SK-N-SH (cell line): Measurements from ENCODE around the gene KIF12. TPM values are rescaled to one million over a fixed set of nuclear protein-coding genes. Genes with fewer than 3 reads are reported as not detected.
"Not testable (repeated sequence)": the region's sequence is repeated elsewhere in the genome, so short reads cannot be mapped to it uniquely, and the experiment has no call there.

Experiments used
- CTCF ChIA-PET: fragments of 300-600, 350-600 bp; formaldehyde crosslinking; extraction: SDS; loops from one replicate; lab custom pipeline; 2021; lab: Yijun Ruan, JAX
- POLR2A ChIA-PET: fragments of 350-600 bp; sonication (Branson Sonifier 250); formaldehyde crosslinking; extraction: SDS; loops from one replicate; lab custom pipeline; 2020; ENCODE audit warnings: antibody characterized with exemption, inconsistent platforms; lab: Yijun Ruan, JAX
- DNase-seq: peaks from one replicate; pipeline ENCODE4 v3.0.0; 2012
- H2AFZ ChIP-seq: fragments of 200-600 bp; sonication (generic); 2 replicates; pipeline ENCODE4 v1.8.1; 2016; ENCODE audit warnings: antibody characterized with exemption, mild to moderate bottlenecking, low read depth
- H3F3A ChIP-seq: fragments of 200-600 bp; sonication (generic); replicated peaks from 2 replicates; pipeline ENCODE3; 2016; ENCODE audit warnings: antibody characterized with exemption, mild to moderate bottlenecking; ENCODE audit not compliant: insufficient read depth
- H3K27ac ChIP-seq, 2 experiments: fragments of 200-500 bp in 1 of 2; fragments of 200-600 bp in 1 of 2; sonication (Bioruptor generic) in 1 of 2; sonication (generic), shearing (Covaris generic) in 1 of 2; 2 replicates each; pipeline versions ENCODE4 v1.5.1 to v1.6.1; 2014 to 2016; ENCODE audit warnings: low read depth in 2 of 2, inconsistent platforms in 1 of 2, low read length in 1 of 2, mild to moderate bottlenecking in 1 of 2, mixed read lengths in 1 of 2
- H3K27me3 ChIP-seq: fragments of 200-600 bp; sonication (generic), shearing (Covaris generic); 2 replicates; pipeline ENCODE4 v1.6.1; 2016; ENCODE audit warnings: mixed run types; ENCODE audit not compliant: insufficient read depth
- H3K36me3 ChIP-seq, 2 experiments: fragments of 200-500 bp in 1 of 2; fragments of 200-600 bp in 1 of 2; sonication (Bioruptor generic) in 1 of 2; sonication (generic) in 1 of 2; replicated peaks in 1 of 2; 2 replicates each; pipeline versions ENCODE3 to v1.5.1; 2014 to 2016; ENCODE audit warnings: low read length in 1 of 2, mild to moderate bottlenecking in 1 of 2; ENCODE audit not compliant: insufficient read depth in 2 of 2, control insufficient read depth in 1 of 2
- H3K4me1 ChIP-seq, 2 experiments: fragments of 200-500 bp in 1 of 2; fragments of 200-600 bp in 1 of 2; sonication (Bioruptor generic) in 1 of 2; sonication (generic), shearing (Covaris generic) in 1 of 2; 2 replicates each; pipeline versions ENCODE4 v1.5.1 to v1.6.1; 2014 to 2016; ENCODE audit warnings: low read depth in 1 of 2, low read length in 1 of 2, mixed run types in 1 of 2; ENCODE audit not compliant: insufficient read depth in 2 of 2, control insufficient read depth in 1 of 2
- H3K4me2 ChIP-seq: fragments of 200-600 bp; sonication (generic), shearing (Covaris generic); 2 replicates; pipeline ENCODE4 v1.6.1; 2017; ENCODE audit warnings: mixed run types
- H3K4me3 ChIP-seq, 2 experiments: fragments of 200-500 bp in 1 of 2; fragments of 200-600 bp in 1 of 2; sonication (Bioruptor generic) in 1 of 2; sonication (generic), shearing (Covaris generic) in 1 of 2; 2 replicates each; pipeline versions ENCODE4 v1.5.1 to v1.8.1; 2014 to 2016; ENCODE audit warnings: low read depth in 2 of 2, inconsistent platforms in 1 of 2, low read length in 1 of 2, mild to moderate bottlenecking in 1 of 2, mixed read lengths in 1 of 2, moderate library complexity in 1 of 2
- H3K79me2 ChIP-seq: fragments of 200-600 bp; sonication (generic); 2 replicates; pipeline ENCODE4 v1.8.1; 2017; ENCODE audit warnings: mild to moderate bottlenecking; ENCODE audit not compliant: insufficient read depth
- H3K9ac ChIP-seq: fragments of 200-600 bp; sonication (generic); 2 replicates; pipeline ENCODE4 v1.6.1; 2017; ENCODE audit warnings: mixed run types
- H3K9me2 ChIP-seq: fragments of 200-600 bp; sonication (generic); 2 replicates; pipeline ENCODE4 v1.6.1; 2017; ENCODE audit warnings: mixed run types
- H3K9me3 ChIP-seq: fragments of 200-600 bp; sonication (generic); 2 replicates; pipeline ENCODE4 v1.6.1; 2017; ENCODE audit warnings: mixed run types, mild to moderate bottlenecking, moderate library complexity
- H4K20me1 ChIP-seq: fragments of 200-600 bp; sonication (generic); 2 replicates; pipeline ENCODE4 v1.6.1; 2017; ENCODE audit warnings: mild to moderate bottlenecking, mixed run types; ENCODE audit not compliant: insufficient read depth
- FOXJ3 ChIP-seq: sonication (generic); formaldehyde crosslinking; IDR thresholded peaks from 2 replicates; pipeline ENCODE4 v1.5.1; 2020; ENCODE audit warnings: mild to moderate bottlenecking, missing genetic modification reagents
- FOXM1 ChIP-seq: IDR thresholded peaks from 2 replicates; pipeline ENCODE4 v1.4.0; 2012; ENCODE audit warnings: low read depth, mild to moderate bottlenecking
- MEF2A ChIP-seq: IDR thresholded peaks from 2 replicates; pipeline ENCODE4 v1.4.0; 2012; ENCODE audit warnings: low read depth, borderline replicate concordance
- POLR2AphosphoS5 ChIP-seq: IDR thresholded peaks from 2 replicates; pipeline ENCODE4 v1.6.1; 2012; ENCODE audit warnings: low read depth, low read length
- RAD21 ChIP-seq: IDR thresholded peaks from 2 replicates; pipeline ENCODE4 v1.6.1; 2012; ENCODE audit warnings: mild to moderate bottlenecking, low read length
- SIN3A ChIP-seq: IDR thresholded peaks from 2 replicates; pipeline ENCODE4 v1.6.1; 2012; ENCODE audit warnings: low read depth, mild to moderate bottlenecking, low read length, moderate library complexity, borderline replicate concordance
- TCF12 ChIP-seq: IDR thresholded peaks from 2 replicates; pipeline ENCODE4 v1.4.0; 2012
- USF1 ChIP-seq: IDR thresholded peaks from 2 replicates; pipeline ENCODE4 v1.4.0; 2012; ENCODE audit warnings: low read depth, borderline replicate concordance
- ZBTB33 ChIP-seq: IDR thresholded peaks from 2 replicates; pipeline ENCODE4 v1.4.0; 2012; ENCODE audit warnings: low read depth, borderline replicate concordance
- WGBS: methylation state at CpG from one replicate; pipeline ENCODE4 v1.1.6; 2017; ENCODE audit warnings: low lambda C conversion rate; 5-methylcytosine and 5-hydroxymethylcytosine counted together
- polyA plus RNA-seq, 3 experiments: library from polyadenylated mRNA; depleted of rRNA; stranded (reverse); fragments of >200 nt; gene quantifications; 2 replicates each; pipeline ENCODE4 v1.2.3, GENCODE V29; 2012
- TF ChIP-seq, protein P1 (sequence below): fragments of 150-350 bp; IDR thresholded peaks from 2 replicates; pipeline ENCODE4 v1.6.1; 2016; ENCODE audit warnings: mild to moderate bottlenecking, low read depth, low read length
- TF ChIP-seq, protein P2 (sequence below): fragments of 150-350 bp; IDR thresholded peaks from 2 replicates; pipeline ENCODE4 v1.6.1; 2017; ENCODE audit warnings: antibody characterized with exemption, low read length, low read depth, borderline replicate concordance

Gene KIF12
- polyA plus RNA-seq, 1 of the 3 experiments (the other 2 are of a cell fraction), result 0.35 TPM

DNA sequence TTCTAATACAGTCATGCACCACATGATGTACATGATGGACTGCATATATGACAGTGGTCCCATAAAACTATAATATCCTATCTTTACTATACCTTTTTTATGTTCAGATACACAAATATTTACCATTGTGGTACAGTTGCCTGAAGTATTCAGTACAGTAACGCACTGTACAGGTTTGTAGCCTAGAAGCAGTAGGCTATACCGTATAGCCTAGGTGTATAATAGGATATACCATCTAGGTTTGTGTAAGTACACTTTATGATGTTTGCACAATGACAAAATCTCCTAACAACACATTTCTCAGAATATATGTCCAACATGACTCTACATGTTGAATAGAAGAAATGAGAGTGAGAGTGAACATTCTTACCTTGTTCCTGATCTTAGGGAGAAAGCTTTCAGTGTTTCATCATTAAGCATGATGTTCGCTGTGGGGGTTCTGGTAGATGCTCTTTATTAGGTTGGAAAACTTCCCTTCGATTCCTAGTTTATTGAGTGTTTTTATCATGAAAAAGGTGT lies 52.8 kb downstream of the KIF12 start:
- Histone ChIP-seq H2AFZ (no peak overlapping the region), H3K4me1 (no peaks in the 10 kb centered on the region), H3K9ac (no peak overlapping the region), H3K27me3 (no peaks in the 10 kb centered on the region), H3K4me3 (no peak overlapping the region), H4K20me1 (no peaks in the 10 kb centered on the region), H3K27ac (no peak overlapping the region), H3K79me2 (no peaks in the 10 kb centered on the region)
- POLR2A ChIA-PET, result no interaction called here
- DNase-seq, result no peak
- no peak for TF ChIP-seq FOXJ3 (CRISPR knock-in tag)
- no peak for TF ChIP-seq TCF12
- TF ChIP-seq, protein P1, sequence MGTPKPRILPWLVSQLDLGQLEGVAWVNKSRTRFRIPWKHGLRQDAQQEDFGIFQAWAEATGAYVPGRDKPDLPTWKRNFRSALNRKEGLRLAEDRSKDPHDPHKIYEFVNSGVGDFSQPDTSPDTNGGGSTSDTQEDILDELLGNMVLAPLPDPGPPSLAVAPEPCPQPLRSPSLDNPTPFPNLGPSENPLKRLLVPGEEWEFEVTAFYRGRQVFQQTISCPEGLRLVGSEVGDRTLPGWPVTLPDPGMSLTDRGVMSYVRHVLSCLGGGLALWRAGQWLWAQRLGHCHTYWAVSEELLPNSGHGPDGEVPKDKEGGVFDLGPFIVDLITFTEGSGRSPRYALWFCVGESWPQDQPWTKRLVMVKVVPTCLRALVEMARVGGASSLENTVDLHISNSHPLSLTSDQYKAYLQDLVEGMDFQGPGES, result no peak
- TF ChIP-seq, protein P2, sequence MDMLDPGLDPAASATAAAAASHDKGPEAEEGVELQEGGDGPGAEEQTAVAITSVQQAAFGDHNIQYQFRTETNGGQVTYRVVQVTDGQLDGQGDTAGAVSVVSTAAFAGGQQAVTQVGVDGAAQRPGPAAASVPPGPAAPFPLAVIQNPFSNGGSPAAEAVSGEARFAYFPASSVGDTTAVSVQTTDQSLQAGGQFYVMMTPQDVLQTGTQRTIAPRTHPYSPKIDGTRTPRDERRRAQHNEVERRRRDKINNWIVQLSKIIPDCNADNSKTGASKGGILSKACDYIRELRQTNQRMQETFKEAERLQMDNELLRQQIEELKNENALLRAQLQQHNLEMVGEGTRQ, result no peak
- no peak for TF ChIP-seq MEF2A
- TF ChIP-seq FOXM1, result no peak
- TF ChIP-seq RAD21, result no peak
- no peak for TF ChIP-seq SIN3A
- no peak for TF ChIP-seq ZBTB33
- TF ChIP-seq USF1, result no peak
- TF ChIP-seq POLR2AphosphoS5, result no peak
- TF ChIP-seq, all 33 proteins: peak for 0
- Histone ChIP-seq H3K36me3 (peaks cover 30 to 40% of the 10 kb centered on the region in 2 experiments), H3K9me3 (no peaks in the 10 kb centered on the region), H3F3A (no peaks in the 10 kb centered on the region), H3K9me2 (no peaks in the 10 kb centered on the region), H3K4me2 (no peak overlapping the region)
- CTCF ChIA-PET, result interaction anchor here (1.3 to 1.6 kb wide), 2 partner anchors 9 to 36 kb away, joined by 6 read pairs; no protein-coding TSS in a partner anchor
- WGBS, result 96% methylated on average over 4 of the region's 4 CpGs

- POLR2A ChIA-PET, H3K9me2 ChIP-seq, H2AFZ ChIP-seq, H3K79me2 ChIP-seq, H3K27me3 ChIP-seq, H3F3A ChIP-seq, H3K4me2 ChIP-seq, DNase-seq, H3K27ac ChIP-seq, H3K9ac ChIP-seq, H3K4me3 ChIP-seq, H3K4me1 ChIP-seq, H3K9me3 ChIP-seq, H4K20me1 ChIP-seq: not testable (repeated sequence)
- peaks cover 23 to 33% of the 10 kb centered on the region in 2 experiments for H3K36me3 ChIP-seq
- CTCF ChIA-PET, result interaction anchor here (1.0 kb wide), 1 partner anchor 48 kb away, joined by 3 read pairs; no protein-coding TSS in a partner anchor
Measured at GRCh38 chr9:114043660-114044059, 55.4 kb downstream of the KIF12 start.

Other genes starting within 250 kb of the KIF12 start
- 5.0 and 6.2 TPM in 2 replicates for gene ZNF618, start 223.0 kb downstream of the KIF12 start, polyA plus RNA-seq (2012; rRNA removed)
- gene AMBP, start 21.0 kb downstream of the KIF12 start, polyA plus RNA-seq (2012; rRNA removed), result 0.16 and 0.18 TPM in 2 replicates
- 6.8 and 8.7 TPM in 2 replicates for gene COL27A1, start 56.2 kb upstream of the KIF12 start, polyA plus RNA-seq (2012; rRNA removed)
- not detected in 2 replicates for gene ORM1, start 223.8 kb upstream of the KIF12 start, polyA plus RNA-seq (2012; rRNA removed)
- not detected in 2 replicates for gene ORM2, start 230.6 kb upstream of the KIF12 start, polyA plus RNA-seq (2012; rRNA removed)